ENCODE measurements around the gene FBXO42. TPM values are rescaled to one million over a fixed set of nuclear protein-coding genes. Genes with fewer than 3 reads are reported as not detected.

Gene FBXO42
- total and polyA plus RNA-seq, 2 of the 8 experiments (the other 6 are each of a cell fraction or from before 2014, with no cell fraction given), result 15.1 to 17.0 TPM

DNA sequence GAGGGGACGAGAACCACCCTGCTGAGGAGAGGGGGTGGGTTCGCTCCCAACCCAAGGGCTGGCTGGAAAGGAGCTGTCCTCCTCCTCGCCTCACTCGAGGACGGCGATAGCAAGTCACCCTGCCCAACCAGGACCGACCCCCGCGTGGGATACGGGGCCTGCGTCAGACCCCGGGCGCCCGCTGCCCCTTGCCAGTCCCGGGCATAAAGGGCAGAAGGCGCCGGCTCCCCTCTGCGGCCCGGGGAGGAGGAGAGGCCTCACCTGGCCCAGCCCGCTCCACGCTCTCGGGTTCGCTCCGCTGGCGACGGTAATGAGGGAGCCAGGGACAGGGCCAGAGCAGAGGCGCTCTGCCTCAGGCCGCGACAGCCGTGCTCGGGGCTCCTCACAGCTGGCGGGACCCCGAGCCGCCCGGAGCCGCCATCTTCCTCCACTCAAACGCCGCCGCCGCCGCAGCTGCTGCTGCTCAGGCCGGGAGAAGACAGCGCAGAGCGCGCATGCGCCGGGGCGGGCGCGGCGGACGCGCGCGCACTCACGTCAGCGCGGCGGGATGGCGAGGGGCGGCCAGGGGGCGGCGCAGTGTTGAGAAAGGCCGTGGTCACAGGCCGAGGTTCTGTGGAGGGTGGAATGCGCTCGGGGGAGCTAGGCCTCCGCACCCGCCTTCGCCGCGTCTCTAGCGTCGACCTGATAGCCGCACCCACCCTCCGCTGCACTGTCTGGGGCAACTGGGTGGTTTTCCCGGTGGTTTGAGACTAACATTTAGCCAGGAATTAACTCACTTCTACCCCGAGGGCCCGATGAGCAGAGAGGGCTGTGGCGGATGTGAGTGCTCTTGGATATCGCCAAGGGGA is at the start of gene FBXO42 (continued):
- peak; percentile 92 for TF ChIP-seq ASH2L (IDR thresholded peaks at IDR 0.05; ENCODE audit: low read length)
- peak; percentile 78 for TF ChIP-seq TAF1 (IDR thresholded peaks at IDR 0.05; ENCODE audit: low read depth, low read length)
- TF ChIP-seq CREB1 (IDR thresholded peaks at IDR 0.05), result peak; percentile 84
- peak in 1 of 2 experiments; percentile 77; a peak in 1 of 4 replicates for TF ChIP-seq HDAC2 (IDR thresholded peaks at IDR 0.05; ENCODE audit: borderline replicate concordance in 1 of 2, low read depth in 2 of 2, low read length in 2 of 2)
- peak; percentile 87; the same call in 1 of the 2 replicates for TF ChIP-seq RBBP5 (IDR thresholded peaks at IDR 0.05; ENCODE audit: borderline replicate concordance, low read depth, low read length)
- TF ChIP-seq GTF2F1 (IDR thresholded peaks at IDR 0.05; ENCODE audit: borderline replicate concordance, low read depth, low read length), result no peak; the same call in 1 of the 2 replicates
- TF ChIP-seq SIRT6 (IDR thresholded peaks at IDR 0.05; ENCODE audit: low read length), result no peak
- TF ChIP-seq BRCA1 (IDR thresholded peaks at IDR 0.05; ENCODE audit: low read depth, low read length), result no peak
- peak; percentile 84 for TF ChIP-seq NRF1 (IDR thresholded peaks at IDR 0.05; ENCODE audit: low read depth, low read length)
- peak; percentile 81 for TF ChIP-seq KDM4A (IDR thresholded peaks at IDR 0.05; ENCODE audit: low read depth, low read length, severe bottlenecking)
- no peak for TF ChIP-seq SIX5 (IDR thresholded peaks at IDR 0.05; ENCODE audit: low read depth, low read length)
- TF ChIP-seq, protein P1, sequence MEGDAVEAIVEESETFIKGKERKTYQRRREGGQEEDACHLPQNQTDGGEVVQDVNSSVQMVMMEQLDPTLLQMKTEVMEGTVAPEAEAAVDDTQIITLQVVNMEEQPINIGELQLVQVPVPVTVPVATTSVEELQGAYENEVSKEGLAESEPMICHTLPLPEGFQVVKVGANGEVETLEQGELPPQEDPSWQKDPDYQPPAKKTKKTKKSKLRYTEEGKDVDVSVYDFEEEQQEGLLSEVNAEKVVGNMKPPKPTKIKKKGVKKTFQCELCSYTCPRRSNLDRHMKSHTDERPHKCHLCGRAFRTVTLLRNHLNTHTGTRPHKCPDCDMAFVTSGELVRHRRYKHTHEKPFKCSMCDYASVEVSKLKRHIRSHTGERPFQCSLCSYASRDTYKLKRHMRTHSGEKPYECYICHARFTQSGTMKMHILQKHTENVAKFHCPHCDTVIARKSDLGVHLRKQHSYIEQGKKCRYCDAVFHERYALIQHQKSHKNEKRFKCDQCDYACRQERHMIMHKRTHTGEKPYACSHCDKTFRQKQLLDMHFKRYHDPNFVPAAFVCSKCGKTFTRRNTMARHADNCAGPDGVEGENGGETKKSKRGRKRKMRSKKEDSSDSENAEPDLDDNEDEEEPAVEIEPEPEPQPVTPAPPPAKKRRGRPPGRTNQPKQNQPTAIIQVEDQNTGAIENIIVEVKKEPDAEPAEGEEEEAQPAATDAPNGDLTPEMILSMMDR (IDR thresholded peaks at IDR 0.05; ENCODE audit: control extremely low read depth in 1 of 3, insufficient read depth in 1 of 3, low read depth in 1 of 3, low read length in 3 of 3), result peak; percentile 31 to 60 (median 48)
- TF ChIP-seq POLR2AphosphoS5 (IDR thresholded peaks at IDR 0.05; ENCODE audit: low read depth, low read length), result peak; percentile 88; the same call in 1 of the 2 replicates
- TF ChIP-seq CHD2 (IDR thresholded peaks at IDR 0.05; ENCODE audit: low read length), result no peak
- TF ChIP-seq JUN (IDR thresholded peaks at IDR 0.05; ENCODE audit: low read depth, low read length), result no peak
